Caco-2 (cell line): ENCODE measurements around the gene SUN1. TPM values are rescaled to one million over a fixed set of nuclear protein-coding genes. Genes with fewer than 3 reads are reported as not detected.
A peak's percentile ranks its signal among the peaks of the same experiment; 100 is the strongest.

Source experiments
- BruUV-seq: library from RNA; stranded (reverse); fragments of 400-500 nt; replicated peaks from 2 replicates; lab custom pipeline; 2021; lab: Mats Ljungman, UMichigan
- CTCF ChIA-PET: fragments of 300-600 bp; sonication (Branson Sonifier 250); formaldehyde crosslinking; loops from one replicate; lab custom pipeline; 2022; ENCODE audit warnings: antibody characterized with exemption; lab: Charles Lee
- POLR2A ChIA-PET: fragments of 300-600 bp; sonication (Branson Sonifier 250); formaldehyde crosslinking; loops from one replicate; lab custom pipeline; 2022; ENCODE audit warnings: antibody characterized with exemption; lab: Charles Lee
- DNase-seq, 2 experiments: peaks; one replicate each; pipeline versions ENCODE4 v3.0.0 to v3.0.0-alpha.2; 2020 to 2022
- H3K27me3 ChIP-seq: replicated peaks from 2 replicates; pipeline ENCODE4 v1.6.0; 2011; ENCODE audit warnings: low read length; ENCODE audit not compliant: control insufficient read depth, insufficient read depth
- H3K36me3 ChIP-seq: 2 replicates; pipeline ENCODE4 v1.5.1; 2011; ENCODE audit warnings: low read length; ENCODE audit not compliant: control insufficient read depth, insufficient read depth
- H3K4me1 ChIP-seq: fragments of 250-450 bp; sonication (Bioruptor Pico); 2 replicates; pipeline ENCODE4 v1.5.1; 2020; ENCODE audit warnings: mild to moderate bottlenecking
- H3K4me3 ChIP-seq: 2 replicates; pipeline ENCODE4 v1.5.1; 2011; ENCODE audit warnings: low read depth, mild to moderate bottlenecking, control low read depth, low read length
- H3K9me3 ChIP-seq: fragments of 250-450 bp; sonication (Bioruptor Pico); 2 replicates; pipeline ENCODE4 v1.5.1; 2020; ENCODE audit warnings: mild to moderate bottlenecking, moderate library complexity
- H3K27ac Mint-ChIP-seq: one replicate; pipeline ENCODE4 v1.8.0; 2022; ENCODE audit warnings: mixed read lengths; ENCODE audit not compliant: unreplicated experiment
- H3K27me3 Mint-ChIP-seq: one replicate; pipeline ENCODE4 v1.8.0; 2022; ENCODE audit warnings: mixed read lengths; ENCODE audit not compliant: insufficient read depth, unreplicated experiment
- H3K36me3 Mint-ChIP-seq: one replicate; pipeline ENCODE4 v1.8.0; 2022; ENCODE audit warnings: mild to moderate bottlenecking, mixed read lengths; ENCODE audit not compliant: insufficient read depth, unreplicated experiment
- H3K4me1 Mint-ChIP-seq: one replicate; pipeline ENCODE4 v1.8.0; 2022; ENCODE audit warnings: low read depth, mixed read lengths; ENCODE audit not compliant: unreplicated experiment
- H3K4me3 Mint-ChIP-seq: one replicate; pipeline ENCODE4 v1.8.0; 2022; ENCODE audit warnings: mild to moderate bottlenecking, moderate library complexity, mixed read lengths; ENCODE audit not compliant: unreplicated experiment
- H3K9me3 Mint-ChIP-seq: one replicate; pipeline ENCODE4 v1.8.0; 2022; ENCODE audit warnings: mixed read lengths; ENCODE audit not compliant: unreplicated experiment
- CTCF ChIP-seq, 2 experiments: fragments of 200-600 bp in 1 of 2; IDR thresholded peaks; 1 replicate in 1 of 2; 2 replicates in 1 of 2; pipeline versions ENCODE4 v1.5.1 to v1.8.0; 2011 to 2022; ENCODE audit warnings: antibody characterized with exemption in 1 of 2, control low read depth in 1 of 2, inconsistent platforms in 1 of 2, low read depth in 1 of 2, low read length in 1 of 2, mild to moderate bottlenecking in 1 of 2, moderate library complexity in 1 of 2; ENCODE audit not compliant: insufficient read depth in 1 of 2, severe bottlenecking in 1 of 2, unreplicated experiment in 1 of 2
- intact Hi-C: fragments of 100-400 bp; cut with micrococcal nuclease; formaldehyde crosslinking; loops from one replicate; pipeline ENCODE4 v1.10.0; 2022; ENCODE audit not compliant: unreplicated experiment
- total RNA-seq: library from RNA; stranded (reverse); gene quantifications from 2 replicates; pipeline ENCODE4 v1.2.3, GENCODE V29; 2022

Gene SUN1
- total RNA-seq, 1 experiment from 2014 or later, result 146 TPM

DNA sequence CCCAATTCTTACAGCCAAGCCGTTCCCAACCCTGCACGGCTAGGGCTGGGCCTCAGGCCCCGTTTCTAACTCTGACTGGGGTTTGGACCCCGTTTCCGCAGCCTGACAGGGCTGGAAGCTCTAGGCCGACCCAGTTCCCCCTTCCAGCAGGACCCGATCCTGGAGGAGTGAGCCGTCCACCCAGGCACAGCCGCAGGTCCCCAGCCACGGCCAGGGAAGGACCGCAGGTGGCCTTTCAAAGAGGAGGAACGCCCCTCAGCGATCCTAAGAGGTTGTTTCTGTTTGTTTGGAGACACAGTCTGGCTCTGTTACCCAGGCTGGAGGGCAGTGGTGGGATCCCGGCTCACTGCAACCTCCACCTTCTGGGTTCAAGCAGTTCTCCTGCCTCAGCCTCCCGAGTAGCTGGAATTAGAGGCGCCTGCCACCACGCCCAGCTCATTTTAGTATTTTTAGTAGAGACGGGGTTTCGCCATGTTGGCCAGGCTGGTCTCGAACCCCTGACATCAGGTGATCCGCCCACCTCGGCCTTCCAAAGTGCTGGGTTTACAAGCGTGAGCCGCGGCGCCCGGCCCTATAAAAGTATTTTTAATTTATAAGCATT is 43.3 kb downstream of the SUN1 start:
- BruUV-seq, result TSS peak; percentile 67
- POLR2A ChIA-PET, result interaction anchor here (1.0 kb wide), 1 partner anchor 59 kb away, joined by 3 read pairs; no protein-coding TSS in a partner anchor
- peak overlapping the region; percentile 100 for H3K4me3 Mint-ChIP-seq
- CTCF ChIA-PET, result interaction anchor here (0.5 to 3.6 kb wide), 4 partner anchors 39 to 455 kb away, joined by 3 to 58 read pairs (median 4); no protein-coding TSS in a partner anchor
- Histone ChIP-seq H3K36me3 (peaks cover 4% of the 10 kb centered on the region), H3K27me3 (no peaks in the 10 kb centered on the region), H3K4me3 (peak overlapping the region; percentile 20), H3K9me3 (no peaks in the 10 kb centered on the region), H3K4me1 (peaks cover 35% of the 10 kb centered on the region)
- H3K27ac Mint-ChIP-seq, result peak overlapping the region; percentile 42
- no peak for TF ChIP-seq CTCF (IDR thresholded peaks at IDR 0.05; ENCODE audit: insufficient read depth in 1 of 2, low read depth in 1 of 2, low read length in 1 of 2, severe bottlenecking in 1 of 2, unreplicated experiment in 1 of 2)
- no peaks in the 10 kb centered on the region for H3K27me3 Mint-ChIP-seq
- peaks cover 9% of the 10 kb centered on the region for H3K4me1 Mint-ChIP-seq
- peaks cover 53% of the 10 kb centered on the region for H3K36me3 Mint-ChIP-seq
- no peaks in the 10 kb centered on the region for H3K9me3 Mint-ChIP-seq
- no peak for DNase-seq
- intact Hi-C loops, result loop anchor here (2.0 kb wide), 1 partner anchor 77 kb away; no protein-coding TSS in a partner anchor

GRCh38 chr7:876077-876971 is 44.0 kb downstream of the SUN1 start, which contains the start of gene GET4:
TSS of gene GET4 (plus strand) at chr7:876554. CDS start at chr7:876646, 92 bp downstream.
- Mint-ChIP-seq H3K4me1 (peaks cover 9% of the 10 kb centered on the region), H3K27ac (peak within 1 kb of the TSS; percentile 95), H3K36me3 (peaks cover 46% of the 10 kb centered on the region), H3K27me3 (no peaks in the 10 kb centered on the region), H3K9me3 (no peaks in the 10 kb centered on the region), H3K4me3 (peak within 1 kb of the TSS; percentile 100)
- Histone ChIP-seq H3K4me3 (peak within 1 kb of the TSS; percentile 97), H3K4me1 (peaks cover 35% of the 10 kb centered on the region), H3K9me3 (no peaks in the 10 kb centered on the region), H3K36me3 (peaks cover 4% of the 10 kb centered on the region), H3K27me3 (no peaks in the 10 kb centered on the region)
- TF ChIP-seq CTCF (IDR thresholded peaks at IDR 0.05; ENCODE audit: insufficient read depth in 1 of 2, low read depth in 1 of 2, low read length in 1 of 2, severe bottlenecking in 1 of 2, unreplicated experiment in 1 of 2), result peak; percentile 9 to 19
- peak; percentile 98 to 99 for DNase-seq
- CTCF ChIA-PET, result interaction anchor here (0.5 to 3.6 kb wide), 3 partner anchors 40 to 455 kb away, joined by 3 to 58 read pairs (median 5); no protein-coding TSS in a partner anchor
- intact Hi-C loops, result loop anchor here (2.0 kb wide), 1 partner anchor 76 kb away; no protein-coding TSS in a partner anchor
- no TSS peak for BruUV-seq
- POLR2A ChIA-PET, result interaction anchor here (1.0 kb wide), 1 partner anchor 60 kb away, joined by 3 read pairs; no protein-coding TSS in a partner anchor

- H3K4me3 ChIP-seq, result peak overlapping the region; percentile 97
- no peaks in the 10 kb centered on the region for H3K27me3 Mint-ChIP-seq
- ChIA-PET POLR2A (no interaction called here), CTCF (no interaction called here)
- peak in 1 of 2 experiments; percentile 60 for DNase-seq
- TF ChIP-seq CTCF (IDR thresholded peaks at IDR 0.05; ENCODE audit: insufficient read depth in 1 of 2, low read depth in 1 of 2, low read length in 1 of 2, severe bottlenecking in 1 of 2, unreplicated experiment in 1 of 2), result no peak
- intact Hi-C loops, result loop anchor here (2.0 kb wide), 1 partner anchor 76 kb away; no protein-coding TSS in a partner anchor
- no peaks in the 10 kb centered on the region for H3K27me3 ChIP-seq
- H3K9me3 Mint-ChIP-seq, result no peaks in the 10 kb centered on the region
- peak overlapping the region; percentile 100 for H3K4me3 Mint-ChIP-seq
- no peaks in the 10 kb centered on the region for H3K9me3 ChIP-seq
- H3K36me3 Mint-ChIP-seq, result peaks cover 42% of the 10 kb centered on the region
- BruUV-seq, result no TSS peak
- H3K4me1 ChIP-seq, result peaks cover 35% of the 10 kb centered on the region
- peaks cover 9% of the 10 kb centered on the region for H3K4me1 Mint-ChIP-seq
- peaks cover 4% of the 10 kb centered on the region for H3K36me3 ChIP-seq
- H3K27ac Mint-ChIP-seq, result peak overlapping the region; percentile 95
Observed at GRCh38 chr7:876972-877311, 44.7 kb downstream of the SUN1 start.
